ENCODE measurements around the gene CCDC172. TPM values are rescaled to one million over a fixed set of nuclear protein-coding genes. Genes with fewer than 3 reads are reported as not detected.

CCDC172 gene
- total and polyA plus RNA-seq, 3 donors from 2014 or later = 6.7 to 31.4 (median 7.3) TPM

- no peaks in the 10 kb centered on the region for H3K4me1 ChIP-seq
- H3K4me3 ChIP-seq = no peak overlapping the region
- no peak for DNase-seq
- H3K27me3 ChIP-seq = no peaks in the 10 kb centered on the region
- intact Hi-C loops (cut with DNase I; ENCODE audit: low total_unique reads) = no loop called here
- 67 to 76% methylated on average over 5 of the region's 5 CpGs for WGBS, 2 donors
- no peaks in the 10 kb centered on the region for H3K36me3 ChIP-seq (ENCODE audit: low read depth, missing control alignments)
- TF ChIP-seq POLR2A (IDR thresholded peaks at IDR 0.05) (no peak), CTCF (IDR thresholded peaks at IDR 0.05) (no peak)
- no peaks in the 10 kb centered on the region for H3K9me3 ChIP-seq
- H3K27ac ChIP-seq = no peak overlapping the region
Observed at GRCh38 chr10:116311016-116311415, 13.2 kb upstream of the CCDC172 start.

GRCh38 chr10:116311706-116312490 is 12.3 kb upstream of the CCDC172 start:
- H3K36me3 ChIP-seq (ENCODE audit: low read depth, missing control alignments) = no peaks in the 10 kb centered on the region
- no peak overlapping the region for H3K4me3 ChIP-seq
- DNase-seq = no peak
- no peaks in the 10 kb centered on the region for H3K27me3 ChIP-seq
- H3K27ac ChIP-seq = no peak overlapping the region
- TF ChIP-seq POLR2A (IDR thresholded peaks at IDR 0.05) = no peak
- TF ChIP-seq CTCF (IDR thresholded peaks at IDR 0.05) = no peak
- 65 to 70% methylated on average over 2 of the region's 2 CpGs for WGBS, 2 donors
- H3K9me3 ChIP-seq = no peaks in the 10 kb centered on the region
- intact Hi-C loops (cut with DNase I; ENCODE audit: low total_unique reads) = no loop called here
- H3K4me1 ChIP-seq = no peaks in the 10 kb centered on the region

GRCh38 chr10:116312548-116312947 is 11.7 kb upstream of the CCDC172 start:
- no peaks in the 10 kb centered on the region for H3K4me1 ChIP-seq
- 87 to 88% methylated on average over 4 of the region's 4 CpGs for WGBS, 2 donors
- H3K36me3 ChIP-seq (ENCODE audit: low read depth, missing control alignments) = no peaks in the 10 kb centered on the region
- no peak for DNase-seq
- intact Hi-C loops (cut with DNase I; ENCODE audit: low total_unique reads) = no loop called here
- no peak overlapping the region for H3K27ac ChIP-seq
- no peaks in the 10 kb centered on the region for H3K9me3 ChIP-seq
- no peak overlapping the region for H3K4me3 ChIP-seq
- TF ChIP-seq CTCF (IDR thresholded peaks at IDR 0.05) = no peak
- H3K27me3 ChIP-seq = no peaks in the 10 kb centered on the region

GRCh38 chr10:116316503-116316902 is 7.7 kb upstream of the CCDC172 start:
- no peaks in the 10 kb centered on the region for H3K27me3 ChIP-seq
- TF ChIP-seq CTCF (IDR thresholded peaks at IDR 0.05) (no peak), POLR2A (IDR thresholded peaks at IDR 0.05) (no peak)
- intact Hi-C loops (cut with DNase I; ENCODE audit: low total_unique reads) = no loop called here
- 41 to 46% methylated on average over 2 of the region's 2 CpGs for WGBS, 2 donors
- no peaks in the 10 kb centered on the region for H3K9me3 ChIP-seq
- H3K36me3 ChIP-seq (ENCODE audit: low read depth, missing control alignments) = no peaks in the 10 kb centered on the region
- H3K4me1 ChIP-seq = no peaks in the 10 kb centered on the region
- no peak overlapping the region for H3K27ac ChIP-seq
- H3K4me3 ChIP-seq = no peak overlapping the region
- DNase-seq = no peak

All from testis (tissue), 3 donors.